ENCODE results near the gene PNPLA4.

DNA sequence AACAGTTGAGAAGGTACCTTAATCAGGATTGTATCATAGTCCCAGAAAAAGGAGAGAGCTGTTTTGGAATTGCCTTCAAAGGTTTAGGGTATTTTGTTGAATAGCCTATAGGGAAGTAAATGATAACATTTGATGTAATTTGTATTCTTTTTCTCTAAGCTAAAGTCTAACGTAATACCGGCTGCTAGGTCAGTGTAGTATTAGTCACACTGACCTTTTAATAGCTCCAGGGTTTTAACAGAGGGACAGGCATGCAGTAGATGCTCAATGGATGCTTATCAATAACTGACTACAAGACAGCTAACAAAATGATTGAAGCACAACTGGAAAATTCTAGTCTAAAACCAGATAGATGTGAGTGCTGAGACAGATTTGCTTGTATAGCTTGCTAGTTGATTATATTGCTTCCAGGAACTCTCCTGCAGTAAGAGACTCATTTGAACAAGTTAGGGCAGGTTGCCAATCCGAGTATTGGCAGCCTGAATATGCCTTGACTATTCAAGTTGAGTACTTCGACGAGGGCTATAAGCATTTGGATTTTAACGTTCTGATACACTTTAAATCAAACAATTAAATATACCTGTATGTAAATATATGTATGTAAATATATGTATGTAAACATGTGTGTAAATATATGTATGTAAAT lies 16.5 kb upstream of the PNPLA4 start:
- TF ChIP-seq EZH2 (IDR thresholded peaks at IDR 0.05; ENCODE audit: low read length): no peak
- TF ChIP-seq, protein P1, sequence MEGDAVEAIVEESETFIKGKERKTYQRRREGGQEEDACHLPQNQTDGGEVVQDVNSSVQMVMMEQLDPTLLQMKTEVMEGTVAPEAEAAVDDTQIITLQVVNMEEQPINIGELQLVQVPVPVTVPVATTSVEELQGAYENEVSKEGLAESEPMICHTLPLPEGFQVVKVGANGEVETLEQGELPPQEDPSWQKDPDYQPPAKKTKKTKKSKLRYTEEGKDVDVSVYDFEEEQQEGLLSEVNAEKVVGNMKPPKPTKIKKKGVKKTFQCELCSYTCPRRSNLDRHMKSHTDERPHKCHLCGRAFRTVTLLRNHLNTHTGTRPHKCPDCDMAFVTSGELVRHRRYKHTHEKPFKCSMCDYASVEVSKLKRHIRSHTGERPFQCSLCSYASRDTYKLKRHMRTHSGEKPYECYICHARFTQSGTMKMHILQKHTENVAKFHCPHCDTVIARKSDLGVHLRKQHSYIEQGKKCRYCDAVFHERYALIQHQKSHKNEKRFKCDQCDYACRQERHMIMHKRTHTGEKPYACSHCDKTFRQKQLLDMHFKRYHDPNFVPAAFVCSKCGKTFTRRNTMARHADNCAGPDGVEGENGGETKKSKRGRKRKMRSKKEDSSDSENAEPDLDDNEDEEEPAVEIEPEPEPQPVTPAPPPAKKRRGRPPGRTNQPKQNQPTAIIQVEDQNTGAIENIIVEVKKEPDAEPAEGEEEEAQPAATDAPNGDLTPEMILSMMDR (optimal IDR thresholded peaks at IDR 0.05 in 1 of 3, IDR thresholded peaks at IDR 0.05 in 1 of 3, conservative IDR thresholded peaks at IDR 0.05 in 1 of 3; ENCODE audit: extremely low read depth in 1 of 3, insufficient read depth in 2 of 3, low read length in 3 of 3): no peak
